CD1c-positive myeloid dendritic cell (primary cell): ENCODE measurements around the gene ABCD3.
"Not testable (repeated sequence)": the region's sequence is repeated elsewhere in the genome, so short reads cannot be mapped to it uniquely, and the experiment has no call there.

Experiments used
- DNase-seq: peaks from one replicate; pipeline ENCODE4 v3.0.0-alpha.2; 2016; ENCODE audit errors: extremely low spot score

The ABCD3 gene

DNA sequence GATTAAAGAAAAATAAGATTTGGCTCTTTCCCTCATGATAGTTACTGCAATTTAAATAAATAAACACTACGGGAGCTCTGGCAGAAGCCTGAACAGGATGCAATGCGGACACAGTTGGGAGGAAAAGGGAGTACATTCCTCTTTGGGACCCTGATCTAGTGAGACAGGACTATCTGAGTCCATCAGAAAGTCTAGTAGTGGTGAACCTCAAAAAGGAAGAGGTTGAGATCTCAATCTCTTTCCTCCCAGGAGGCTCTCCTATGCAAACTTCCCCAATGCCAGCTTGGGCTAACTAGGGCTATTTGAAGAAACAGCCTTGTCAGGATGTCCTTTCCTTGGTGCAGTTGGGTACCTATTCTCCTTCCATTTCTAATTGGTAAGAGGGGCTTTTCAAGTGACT lies 4.9 kb upstream of the ABCD3 start:
- DNase-seq = peak; percentile 32

DNA sequence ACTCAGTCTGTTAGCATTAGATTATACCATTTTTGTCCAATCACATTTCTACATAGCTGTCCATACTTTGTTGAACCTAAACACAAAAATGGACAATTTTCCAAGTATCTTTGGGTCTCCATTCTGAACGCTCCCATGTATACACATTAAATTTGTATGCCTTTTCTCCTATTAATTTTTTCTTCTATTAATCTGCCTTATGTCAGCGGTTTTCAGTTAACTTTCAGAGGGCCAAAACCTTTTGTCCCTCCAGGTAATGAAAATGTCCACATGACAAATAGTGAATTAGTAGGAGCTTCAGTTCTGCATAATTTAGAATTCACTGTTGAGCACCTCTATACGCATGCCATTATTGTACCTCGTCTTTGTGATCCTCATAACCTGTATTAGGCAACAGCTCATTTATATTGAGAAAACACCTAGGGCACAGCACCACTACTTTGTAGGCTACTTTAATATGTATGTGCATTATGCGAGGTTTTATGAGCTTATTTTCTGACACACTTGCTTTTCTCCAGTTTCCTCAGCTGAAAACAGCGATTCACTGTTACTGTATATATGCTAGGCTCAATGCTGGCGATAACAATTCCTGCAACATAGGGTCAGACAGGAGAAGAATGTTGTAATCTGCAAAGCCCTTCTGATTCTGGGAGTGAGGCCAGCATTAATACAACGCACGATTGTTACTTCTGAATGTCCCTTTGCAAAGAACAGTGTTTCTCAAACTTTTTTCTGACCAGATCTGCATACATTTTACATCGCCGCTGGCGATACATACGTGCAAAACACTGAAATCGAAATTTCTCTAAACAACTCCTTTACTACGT lies 1.1 kb upstream of the ABCD3 start:
- no peak for DNase-seq

DNA sequence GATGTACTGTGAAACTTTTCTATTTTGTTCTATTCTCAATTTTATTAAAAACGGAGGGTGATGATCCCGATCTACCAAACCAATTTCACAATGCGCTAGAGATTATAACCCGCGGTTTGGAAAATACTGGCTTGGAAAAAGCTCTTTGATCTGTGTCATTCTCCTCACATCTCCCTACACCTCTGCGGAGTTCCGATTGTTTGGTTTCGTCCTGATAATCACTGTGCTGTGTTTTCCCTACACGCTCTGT lies 536 bp upstream of the ABCD3 start:
- no peak for DNase-seq

DNA sequence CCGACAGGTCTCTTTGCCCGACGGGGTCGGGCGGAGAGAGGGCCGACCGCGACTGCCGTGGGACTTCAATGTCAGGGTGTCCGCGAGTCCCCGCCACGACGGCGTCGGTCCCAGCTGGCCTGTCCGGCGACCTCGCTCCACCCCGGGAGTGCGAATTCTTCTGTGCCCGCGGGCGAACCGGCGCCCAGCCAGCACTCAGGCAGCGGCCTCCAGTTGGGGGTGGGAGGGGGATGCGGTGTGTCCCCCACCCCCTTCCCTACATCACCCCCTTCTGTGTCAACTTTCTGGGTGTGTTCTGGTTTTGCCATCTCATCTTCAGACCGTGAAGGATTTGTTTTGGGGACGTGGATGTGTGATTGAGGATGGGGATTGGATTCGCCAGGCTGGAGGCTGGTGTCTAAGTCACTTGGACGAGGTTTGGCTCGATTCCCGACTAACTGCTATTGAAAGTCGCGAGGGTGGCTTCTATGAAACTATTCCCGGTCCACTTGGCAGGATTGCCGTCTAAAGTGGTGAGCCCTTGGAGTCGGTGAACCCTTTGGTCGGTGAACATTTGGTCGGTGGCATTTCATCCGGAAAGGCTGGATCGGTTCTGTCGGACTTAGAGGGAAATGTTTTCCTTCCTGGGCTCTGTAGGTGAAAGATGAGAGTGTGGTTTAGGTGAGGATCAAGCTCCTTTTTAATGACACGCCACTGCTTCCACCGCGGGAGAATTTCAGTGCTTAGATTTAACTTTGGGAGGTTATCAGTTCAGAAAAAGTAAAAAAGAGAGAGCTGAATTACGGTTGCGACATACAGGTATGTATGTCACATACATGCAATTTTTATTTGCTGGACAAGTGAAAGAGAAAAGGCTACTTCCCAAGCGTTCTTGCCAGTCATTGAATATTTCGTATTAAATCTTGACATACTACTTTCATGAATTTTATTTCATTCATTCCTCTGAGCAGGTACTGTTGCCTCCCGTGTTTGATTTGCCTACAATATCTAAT lies 771 bp downstream of the ABCD3 start:
- peak; percentile 14 for DNase-seq

DNA sequence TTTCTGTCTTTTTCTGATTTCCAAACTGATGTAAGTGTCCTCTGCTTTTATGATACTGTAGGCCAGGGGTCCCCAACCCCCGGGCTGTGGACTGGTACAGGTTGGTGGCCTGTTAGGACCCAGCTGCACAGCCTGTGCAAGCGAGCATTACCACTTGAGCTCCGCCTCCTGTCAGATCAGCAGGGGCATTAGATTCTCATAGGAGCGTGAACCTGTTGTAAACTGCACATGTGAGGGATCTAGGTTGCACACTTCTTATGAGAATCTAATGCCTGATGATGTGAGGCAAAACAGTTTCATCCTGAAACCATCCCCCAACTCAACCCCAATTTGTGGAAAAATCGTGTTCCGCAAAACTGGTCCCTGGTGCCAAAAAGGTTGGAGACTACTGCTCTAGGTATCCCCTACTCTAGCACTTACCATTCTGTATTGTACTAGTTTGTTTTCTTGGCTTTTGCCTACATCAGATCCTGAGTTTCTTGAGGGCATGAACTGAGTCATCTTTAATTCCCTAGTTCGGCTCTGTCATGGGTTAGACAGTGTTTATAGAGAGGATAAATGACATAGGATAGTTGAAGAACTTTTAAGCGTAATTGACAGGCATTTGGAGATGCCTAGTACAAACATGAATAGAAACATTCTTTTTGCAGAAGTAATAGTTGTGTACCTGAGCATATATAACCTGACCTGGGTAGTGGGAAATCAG lies 4.1 kb downstream of the ABCD3 start:
- DNase-seq = no peak

DNA sequence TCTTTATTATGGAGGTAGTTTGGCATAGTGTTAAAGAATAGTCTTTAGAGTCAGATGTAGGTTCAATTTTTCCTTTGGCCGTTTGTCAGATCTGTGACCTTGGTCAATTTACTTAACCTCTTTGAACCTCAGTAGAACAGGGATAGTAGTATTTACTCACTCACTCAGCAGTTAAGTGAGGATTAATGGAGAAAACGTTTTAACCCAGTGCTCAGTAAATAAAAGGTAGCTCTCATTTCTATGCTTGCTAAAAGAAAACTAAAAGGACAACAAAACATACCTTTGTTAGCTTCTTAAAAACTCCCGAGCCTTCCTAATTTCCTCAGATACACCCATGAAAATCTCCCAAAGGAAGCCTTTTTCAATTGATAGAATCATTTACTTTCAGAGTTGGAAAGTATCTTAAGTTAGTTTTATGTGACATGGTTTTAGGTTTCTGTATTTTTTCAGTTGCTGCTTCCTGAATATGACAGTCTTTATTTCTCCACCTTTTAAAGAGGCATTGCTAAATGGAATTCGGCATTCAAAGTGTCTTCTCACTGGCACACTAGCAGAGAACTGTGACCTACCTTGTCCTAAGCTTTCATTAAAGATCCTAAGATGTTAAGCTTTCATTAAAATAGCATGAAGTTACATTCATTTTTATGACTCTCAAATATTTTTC lies 7.8 kb downstream of the ABCD3 start:
- no peak for DNase-seq

DNA sequence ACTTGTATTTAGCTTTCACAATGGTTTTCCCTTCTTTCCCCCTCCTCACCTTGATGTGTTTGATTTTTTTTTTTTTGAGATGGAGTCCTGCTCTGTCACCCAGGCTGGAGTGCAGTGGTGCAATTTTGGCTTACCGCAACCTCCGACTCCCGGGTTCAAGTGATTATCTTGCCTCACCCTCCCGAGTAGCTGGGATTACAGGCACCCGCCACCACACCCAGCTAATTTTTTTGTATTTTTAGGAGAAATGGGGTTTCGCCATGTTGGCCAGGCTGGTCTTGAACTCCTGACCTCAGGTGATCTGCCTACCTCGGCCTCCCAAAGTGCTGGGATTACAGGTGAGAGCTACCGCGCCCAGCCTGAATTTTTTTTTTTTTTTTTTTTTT lies 8.3 kb downstream of the ABCD3 start:
- DNase-seq = not testable (repeated sequence)

DNA sequence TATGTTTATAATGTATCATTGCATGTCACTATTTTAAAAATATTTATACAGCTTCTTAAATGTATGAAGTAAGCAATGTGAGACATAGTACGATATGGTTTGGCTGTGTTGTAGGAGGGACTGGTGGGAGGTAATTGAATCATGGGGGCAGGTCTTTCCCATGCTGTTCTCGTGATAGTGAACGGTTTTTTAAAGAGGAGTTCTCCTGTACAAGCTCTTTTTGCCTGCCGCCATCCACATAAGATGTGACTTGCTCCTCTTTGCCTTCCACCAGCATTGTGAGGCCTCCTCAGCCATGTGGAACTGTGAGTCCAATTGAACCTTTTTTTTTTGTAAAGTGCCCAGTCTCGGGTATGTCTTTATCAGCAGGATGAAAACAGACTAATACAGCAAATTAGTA lies 10.3 kb downstream of the ABCD3 start:
- no peak for DNase-seq

DNA sequence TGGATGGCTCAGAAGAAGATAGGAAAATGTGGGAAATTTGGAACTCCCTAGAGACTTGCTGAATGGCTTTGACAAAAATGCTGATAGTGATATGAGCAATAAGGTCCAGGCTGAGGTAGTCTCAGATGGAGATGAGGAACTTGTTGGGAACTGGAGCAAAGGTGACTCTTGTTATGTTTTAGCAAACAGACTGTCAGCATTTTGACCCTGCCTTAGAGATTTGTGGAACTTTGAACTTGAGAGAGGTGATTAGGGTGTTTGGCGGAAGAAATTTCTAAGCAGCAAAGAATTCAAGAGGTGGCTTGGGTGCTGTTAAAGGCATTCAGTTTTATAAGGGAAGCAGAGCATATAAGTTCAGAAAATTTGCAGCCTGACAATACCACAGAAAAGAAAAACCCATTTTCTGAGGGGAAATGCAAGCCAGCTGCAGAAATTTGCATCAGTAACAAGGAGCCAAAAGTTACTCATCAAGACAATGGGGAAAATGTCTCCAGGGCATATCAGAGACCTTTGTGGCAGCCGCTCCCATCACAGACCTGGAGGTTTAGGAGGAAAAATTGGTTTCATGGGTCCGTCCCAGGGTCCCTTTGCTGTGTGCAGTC lies 10.8 kb downstream of the ABCD3 start:
- not testable (repeated sequence) for DNase-seq

DNA sequence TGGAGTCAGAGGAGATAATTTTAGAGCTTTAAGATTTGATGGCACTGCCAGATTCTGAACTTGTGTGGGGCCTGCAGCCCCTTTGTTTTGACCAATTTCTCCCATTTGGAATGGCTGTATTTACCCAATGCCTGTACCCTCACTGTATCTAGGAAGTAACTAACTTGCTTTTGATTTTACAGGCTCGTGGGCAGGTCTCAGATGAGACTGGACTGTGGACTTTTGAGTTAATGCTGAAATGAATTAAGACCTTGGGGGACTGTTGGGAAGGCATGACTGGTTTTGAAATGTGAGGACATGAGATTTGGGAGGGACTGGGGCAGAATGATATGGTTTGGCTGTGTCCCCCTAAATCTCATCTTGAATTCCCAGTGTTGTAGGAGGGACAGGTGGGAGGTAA lies 11.9 kb downstream of the ABCD3 start:
- DNase-seq = not testable (repeated sequence)

DNA sequence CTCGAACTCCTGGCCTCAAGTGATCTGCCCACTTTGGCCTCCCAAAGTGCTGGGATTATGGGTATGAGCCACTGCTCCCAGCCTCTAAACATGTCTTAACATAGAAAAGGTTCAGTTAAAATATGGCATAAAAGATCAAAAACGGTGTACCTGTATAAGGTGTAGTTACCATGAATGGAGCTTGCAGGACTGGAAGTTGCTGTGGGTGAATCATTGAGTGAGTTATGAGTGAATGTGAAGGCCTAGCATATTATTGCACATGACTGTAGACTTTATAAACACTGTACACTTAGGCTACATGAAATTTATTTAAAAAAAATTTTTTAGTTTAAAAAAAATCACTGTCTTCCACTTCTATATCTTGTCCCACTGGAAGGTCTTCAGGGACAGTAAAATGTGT lies 15.7 kb downstream of the ABCD3 start:
- DNase-seq = no peak

DNA sequence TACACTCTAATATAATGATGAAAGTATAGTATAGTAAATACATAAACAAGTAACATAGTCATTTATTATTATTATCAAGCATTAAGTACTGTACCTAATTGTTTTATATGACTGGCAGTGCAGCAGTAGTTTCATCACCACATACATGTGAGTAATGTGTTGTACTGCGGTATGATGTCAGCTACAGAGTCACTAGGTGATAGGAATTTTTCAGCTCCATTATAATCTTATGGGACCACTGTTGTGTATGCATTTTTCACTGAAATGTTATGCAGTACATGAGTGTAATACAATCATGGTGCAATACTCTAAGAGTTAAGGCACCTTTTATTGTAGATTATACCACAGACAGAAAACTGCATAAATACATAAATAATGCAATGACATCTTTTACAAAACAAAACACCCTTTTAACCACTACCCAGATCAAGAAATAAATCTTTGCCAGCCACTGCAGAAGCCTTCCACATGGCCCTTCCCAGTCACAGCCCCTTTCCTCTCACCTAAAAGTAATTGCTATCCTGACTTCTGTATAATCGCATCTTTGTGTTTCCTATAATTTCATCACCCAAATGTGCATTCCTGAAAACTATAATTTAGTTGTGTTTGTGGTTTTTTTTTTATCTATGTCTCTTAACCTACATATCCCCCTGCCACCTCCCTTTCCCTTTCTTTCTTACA lies 16.3 kb downstream of the ABCD3 start:
- no peak for DNase-seq

DNA sequence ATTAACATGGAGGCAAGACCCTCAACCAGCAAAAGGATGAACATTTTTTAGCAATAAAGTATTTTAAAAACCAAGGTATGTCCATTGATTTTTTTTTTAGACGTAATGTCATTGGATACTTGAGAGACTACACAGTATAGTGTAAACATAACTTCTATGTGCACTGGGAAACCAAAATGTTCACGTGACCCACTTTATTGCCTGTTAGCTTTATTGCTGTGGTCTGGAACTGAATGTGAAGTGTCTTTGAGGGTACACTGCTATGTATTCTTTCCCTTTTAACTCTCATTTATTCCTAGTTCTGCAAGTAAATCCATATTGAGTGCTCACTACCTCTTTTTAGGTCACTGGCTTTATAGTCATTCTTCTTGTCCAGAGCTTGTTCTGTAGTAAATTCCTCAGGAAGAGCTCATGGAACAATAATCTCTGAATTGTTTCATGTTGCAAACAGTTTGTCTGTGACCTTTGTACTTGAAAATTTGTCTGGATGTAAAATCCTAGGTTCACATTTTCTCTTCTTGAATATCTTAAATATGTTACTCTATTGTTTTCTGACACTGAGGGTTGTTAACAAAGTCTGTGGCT lies 20.6 kb downstream of the ABCD3 start:
- no peak for DNase-seq

DNA sequence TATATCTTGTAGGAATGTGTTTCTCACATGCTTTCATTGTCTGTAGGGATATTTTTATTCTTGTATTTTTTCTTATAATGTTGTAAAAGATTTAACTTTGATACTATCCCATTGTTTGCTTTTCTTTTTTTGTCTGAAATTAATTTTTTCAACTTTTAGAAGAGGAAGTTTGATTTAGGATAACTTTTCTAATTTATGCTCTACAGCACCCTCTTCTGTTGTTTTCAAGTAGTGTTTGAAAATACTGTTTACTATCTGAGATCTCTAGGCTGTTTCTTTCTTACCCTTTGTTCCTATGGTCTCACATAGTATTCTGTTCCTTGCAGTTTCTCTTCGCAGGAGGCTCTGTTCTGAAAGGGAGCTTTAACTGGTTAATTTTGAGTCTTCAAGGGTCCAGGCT lies 21.9 kb downstream of the ABCD3 start:
- no peak for DNase-seq

DNA sequence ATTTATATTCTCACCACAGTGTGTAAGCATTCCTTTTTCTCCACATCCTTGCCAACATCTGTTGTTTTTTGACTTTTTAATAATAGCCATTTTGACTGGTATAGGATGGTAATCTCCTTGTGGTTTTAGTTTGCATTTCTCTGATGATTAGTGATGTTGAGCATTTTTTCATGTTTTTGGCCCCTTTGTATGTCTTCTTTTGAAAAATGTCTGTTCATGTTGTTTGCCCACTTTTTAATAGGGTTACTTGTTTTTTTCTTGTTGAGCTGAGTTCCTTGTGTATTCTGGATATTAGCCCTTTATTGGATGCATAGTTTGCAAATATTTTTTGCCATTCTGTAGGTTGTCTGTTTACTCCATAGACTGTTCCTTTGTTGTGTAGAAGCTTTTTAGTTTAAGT lies 24.9 kb downstream of the ABCD3 start:
- DNase-seq = not testable (repeated sequence)

DNA sequence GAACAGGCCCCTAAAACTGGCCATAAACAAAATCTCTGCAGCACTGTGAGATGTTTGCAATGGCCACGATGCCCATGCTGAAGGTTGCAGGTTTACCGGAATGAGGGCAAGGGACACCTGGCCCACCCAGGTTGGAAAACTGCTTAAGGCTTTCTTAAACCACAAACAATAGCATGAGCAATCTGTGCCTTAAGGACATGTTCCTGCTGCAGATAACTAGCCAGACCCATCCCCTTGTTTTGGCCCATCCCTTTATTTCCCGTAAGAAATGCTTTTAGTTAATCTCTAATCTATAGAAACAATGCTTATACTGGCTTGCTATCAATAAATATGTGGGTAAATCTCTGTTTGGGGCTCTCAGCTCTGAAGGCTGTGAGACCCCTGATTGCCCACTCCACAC lies 26.6 kb downstream of the ABCD3 start:
- not testable (repeated sequence) for DNase-seq

DNA sequence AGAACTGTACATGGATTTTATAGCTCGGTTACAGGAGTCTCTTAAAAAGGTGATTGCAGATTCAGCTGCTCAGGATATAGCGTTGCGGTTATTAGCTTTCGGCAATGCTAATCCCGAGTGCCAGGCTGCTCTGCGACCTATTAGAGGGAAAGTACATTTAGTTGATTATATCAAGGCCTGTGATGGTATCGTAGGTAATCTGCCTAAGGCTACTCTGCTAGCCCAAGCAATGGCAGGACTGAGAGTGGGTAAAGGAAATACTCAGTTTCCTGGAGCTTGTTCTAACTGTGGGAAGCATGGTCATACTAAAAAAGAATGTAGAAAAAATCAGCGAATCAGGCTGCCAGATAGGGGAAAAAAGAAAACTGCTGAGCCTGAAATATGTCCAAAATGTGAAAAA lies 27.5 kb downstream of the ABCD3 start:
- not testable (repeated sequence) for DNase-seq

DNA sequence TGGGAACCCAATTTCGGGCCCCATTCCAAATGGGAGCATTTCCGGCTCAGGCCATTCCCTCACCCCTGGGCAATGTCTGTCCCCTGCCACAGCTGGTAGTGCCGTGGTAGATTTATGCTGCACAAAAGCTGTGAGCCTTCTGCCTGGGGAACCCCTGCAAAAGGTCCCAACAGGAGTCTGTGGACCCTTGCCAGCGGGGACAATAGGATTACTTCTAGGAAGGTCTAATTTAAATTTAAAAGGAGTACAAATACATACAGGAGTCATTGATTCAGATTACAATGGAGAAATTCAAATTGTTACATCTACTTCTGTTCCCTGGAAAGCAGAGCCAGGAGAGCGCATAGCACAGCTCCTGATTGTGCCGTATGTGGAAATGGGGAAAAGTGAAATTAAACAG lies 28.0 kb downstream of the ABCD3 start:
- DNase-seq = not testable (repeated sequence)

DNA sequence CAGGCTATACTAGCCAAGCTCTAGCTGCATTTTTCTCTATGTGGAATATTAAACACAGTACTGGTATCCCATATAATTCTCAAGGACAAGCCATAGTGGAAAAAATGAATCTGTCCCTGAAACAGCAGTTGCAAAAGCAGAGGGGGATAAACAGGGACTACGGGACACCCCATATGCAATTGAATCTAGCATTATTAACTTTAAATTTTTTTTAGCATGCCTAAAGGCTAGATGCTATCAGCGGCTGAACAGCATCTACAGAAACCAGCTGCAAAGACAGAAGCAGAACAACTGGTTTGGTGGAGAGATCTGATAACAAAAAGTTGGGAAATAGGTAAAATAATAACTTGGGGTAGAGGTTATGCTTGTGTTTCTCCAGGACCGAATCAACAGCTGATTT lies 30.6 kb downstream of the ABCD3 start:
- not testable (repeated sequence) for DNase-seq

DNA sequence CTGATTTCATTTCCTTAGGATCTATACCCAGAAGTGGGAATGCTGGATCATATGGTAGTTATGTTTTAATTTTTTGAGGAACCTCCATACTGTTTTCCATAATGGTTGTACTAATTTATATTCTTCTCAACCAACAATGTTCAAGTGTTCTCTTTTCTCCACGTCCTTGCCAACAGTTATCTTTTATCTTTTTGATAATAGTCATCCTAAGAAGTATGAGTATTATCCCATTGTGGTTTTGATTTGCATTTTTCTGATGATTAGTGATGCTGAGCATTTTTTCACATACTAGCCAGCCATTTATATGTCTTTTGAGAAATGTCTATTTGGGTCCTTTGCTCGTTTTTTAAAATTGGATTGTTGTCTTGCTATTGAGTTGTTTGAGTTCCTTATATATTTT lies 38.5 kb downstream of the ABCD3 start:
- no peak for DNase-seq

DNA sequence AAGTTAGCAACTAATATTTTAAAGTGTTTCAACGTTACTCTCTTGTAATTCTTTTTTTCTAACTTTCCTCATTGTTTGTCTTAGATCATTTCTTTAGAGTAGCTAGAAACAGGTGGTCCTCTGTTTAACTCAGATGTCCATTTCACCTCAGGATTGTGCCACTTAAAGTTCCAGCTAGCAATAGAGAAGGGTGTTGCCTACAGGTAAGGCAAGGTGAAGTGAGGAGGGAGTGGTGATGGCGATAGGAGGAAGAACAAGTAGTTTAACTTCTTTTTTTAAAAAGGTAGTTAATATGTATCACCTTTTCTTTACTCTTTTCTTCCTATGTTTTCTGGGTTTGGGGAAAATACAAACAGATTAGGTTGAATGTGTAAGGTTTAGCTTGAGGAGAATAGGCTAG lies 44.4 kb downstream of the ABCD3 start:
- no peak for DNase-seq
